Right lobe of liver (tissue), 4 donors: ENCODE measurements around the gene TCF12.

ENCODE experiments used
- CTCF ChIP-seq, 4 donors: fragments of 200-600 bp in 3 of 4; fragments of 450-650 bp in 1 of 4; IDR thresholded peaks; one replicate each; pipeline versions ENCODE4 v1.5.1 to v1.8.0; 2016 to 2022; ENCODE audit warnings: antibody characterized with exemption in 4 of 4, mild to moderate bottlenecking in 2 of 4
- POLR2A ChIP-seq: fragments of 450-650 bp; IDR thresholded peaks from one replicate; pipeline ENCODE4 v1.6.1; 2017; ENCODE audit warnings: antibody characterized with exemption, mild to moderate bottlenecking
- donor health status: DM: no; HTN: no; CAD: no.
- donor health status: DM: no; HTN: no; CAD: no.
- donor health status: DM: no; HTN: yes; CAD: no.

- no peak for TF ChIP-seq CTCF (IDR thresholded peaks at IDR 0.05)
- no peak for TF ChIP-seq POLR2A
These were observed 145.6 kb downstream of the TCF12 start for GRCh38 chr15:57064033-57064432.
